WTC11 (cell line): ENCODE data around the gene PNMA8B. TPM values are rescaled to one million over a fixed set of nuclear protein-coding genes. Genes with fewer than 3 reads are reported as not detected.

ENCODE experiments used
- ATAC-seq: fragments of 200-7000 bp; cut with Tn5 transposase; 2 replicates; pipeline ENCODE4 v1.10.0; 2021; ENCODE audit warnings: mild to moderate bottlenecking, moderate library complexity
- CTCF ChIA-PET: fragments of 300-600 bp; sonication (Branson Sonifier 250); formaldehyde crosslinking; loops from one replicate; lab custom pipeline; 2021; ENCODE audit warnings: antibody characterized with exemption; lab: Charles Lee
- POLR2A ChIA-PET: fragments of 350-600 bp; sonication (Branson Sonifier 250); formaldehyde crosslinking; loops from one replicate; lab custom pipeline; 2021; ENCODE audit warnings: antibody characterized with exemption; lab: Charles Lee
- DNase-seq: peaks from one replicate; pipeline ENCODE4 v3.0.0; 2021; ENCODE audit warnings: low spot score
- H3K27ac Mint-ChIP-seq: 2 replicates; pipeline ENCODE4 v1.8.0; 2021; ENCODE audit warnings: mixed read lengths
- H3K27me3 Mint-ChIP-seq: 2 replicates; pipeline ENCODE4 v1.8.0; 2021; ENCODE audit warnings: low read depth, mild to moderate bottlenecking, moderate library complexity, mixed read lengths
- H3K36me3 Mint-ChIP-seq: 2 replicates; pipeline ENCODE4 v1.8.0; 2021; ENCODE audit warnings: mixed read lengths
- H3K4me1 Mint-ChIP-seq: 2 replicates; pipeline ENCODE4 v1.8.0; 2022; ENCODE audit warnings: mixed read lengths
- H3K4me3 Mint-ChIP-seq: 2 replicates; pipeline ENCODE4 v1.8.0; 2021; ENCODE audit warnings: mild to moderate bottlenecking, moderate library complexity, mixed read lengths
- H3K9me3 Mint-ChIP-seq: 2 replicates; pipeline ENCODE4 v1.8.0; 2021; ENCODE audit warnings: mixed read lengths
- CBFB ChIP-seq: sonication (generic); formaldehyde crosslinking; IDR thresholded peaks from 2 replicates; pipeline ENCODE4 v1.8.1; 2022; ENCODE audit warnings: mild to moderate bottlenecking, low read depth, missing genetic modification reagents
- ESRRA ChIP-seq: sonication (generic); formaldehyde crosslinking; IDR thresholded peaks from 2 replicates; pipeline ENCODE4 v1.8.1; 2022; ENCODE audit warnings: mild to moderate bottlenecking, missing genetic modification reagents, borderline replicate concordance
- ETV6 ChIP-seq: sonication (generic); formaldehyde crosslinking; IDR thresholded peaks from 2 replicates; pipeline ENCODE4 v1.8.1; 2022; ENCODE audit warnings: mild to moderate bottlenecking, missing genetic modification reagents
- FOXP1 ChIP-seq: sonication (generic); formaldehyde crosslinking; IDR thresholded peaks from 2 replicates; pipeline ENCODE4 v1.8.0; 2022; ENCODE audit warnings: missing genetic modification reagents, mild to moderate bottlenecking, moderate library complexity, borderline replicate concordance
- GTF2I ChIP-seq: fragments of 250-450 bp; sonication (Bioruptor Pico); conservative IDR thresholded peaks from 2 replicates; pipeline ENCODE4 v1.4.0; 2021; ENCODE audit warnings: mild to moderate bottlenecking
- KAT7 ChIP-seq: sonication (generic); formaldehyde crosslinking; IDR thresholded peaks from 2 replicates; pipeline ENCODE4 v1.8.1; 2023; ENCODE audit warnings: missing genetic modification reagents, mild to moderate bottlenecking, borderline replicate concordance
- NR3C1 ChIP-seq: sonication (generic); formaldehyde crosslinking; conservative IDR thresholded peaks from 2 replicates; pipeline ENCODE4 v1.8.1; 2023; ENCODE audit warnings: low read depth, mild to moderate bottlenecking, missing genetic modification reagents
- OVOL2 ChIP-seq: fragments of 250-450 bp; sonication (Bioruptor Pico); IDR thresholded peaks from 2 replicates; pipeline ENCODE4 v1.9.0; 2021; ENCODE audit warnings: mild to moderate bottlenecking, borderline replicate concordance
- PRRX2 ChIP-seq: fragments of 250-450 bp; sonication (Bioruptor Pico); IDR thresholded peaks from 2 replicates; pipeline ENCODE4 v1.8.0; 2021; ENCODE audit warnings: mild to moderate bottlenecking
- STAT6 ChIP-seq: sonication (generic); formaldehyde crosslinking; conservative IDR thresholded peaks from 2 replicates; pipeline ENCODE4 v1.8.1; 2023; ENCODE audit warnings: mild to moderate bottlenecking, low read depth, missing genetic modification reagents, moderate library complexity
- TCF7 ChIP-seq: sonication (generic); formaldehyde crosslinking; IDR thresholded peaks from 2 replicates; pipeline ENCODE4 v1.8.0; 2022; ENCODE audit warnings: mild to moderate bottlenecking, low read depth, missing genetic modification reagents, moderate library complexity
- TEAD1 ChIP-seq: sonication (generic); formaldehyde crosslinking; IDR thresholded peaks from 2 replicates; pipeline ENCODE4 v1.8.0; 2022; ENCODE audit warnings: mild to moderate bottlenecking, missing genetic modification reagents
- TP53 ChIP-seq: sonication (generic); formaldehyde crosslinking; IDR thresholded peaks from 2 replicates; pipeline ENCODE4 v1.8.1; 2023; ENCODE audit warnings: mild to moderate bottlenecking, missing genetic modification reagents
- USF2 ChIP-seq: sonication (generic); formaldehyde crosslinking; IDR thresholded peaks from 2 replicates; pipeline ENCODE4 v1.8.1; 2023; ENCODE audit warnings: mild to moderate bottlenecking, missing genetic modification reagents, moderate library complexity
- ZNF121 ChIP-seq: sonication (generic); formaldehyde crosslinking; IDR thresholded peaks from 2 replicates; pipeline ENCODE4 v1.8.0; 2023; ENCODE audit warnings: missing genetic modification reagents
- ZNF138 ChIP-seq: sonication (generic); formaldehyde crosslinking; conservative IDR thresholded peaks from 2 replicates; pipeline ENCODE4 v1.8.1; 2022; ENCODE audit warnings: mild to moderate bottlenecking, moderate library complexity, missing genetic modification reagents
- ZNF281 ChIP-seq: sonication (generic); formaldehyde crosslinking; IDR thresholded peaks from 2 replicates; pipeline ENCODE4 v1.8.0; 2023; ENCODE audit warnings: mild to moderate bottlenecking, missing genetic modification reagents
- ZNF317 ChIP-seq: sonication (generic); formaldehyde crosslinking; IDR thresholded peaks from 2 replicates; pipeline ENCODE4 v1.8.1; 2023; ENCODE audit warnings: low read depth, mild to moderate bottlenecking, moderate library complexity, missing genetic modification reagents, borderline replicate concordance
- ZNF396 ChIP-seq: fragments of 250-450 bp; sonication (Bioruptor Pico); IDR thresholded peaks from 2 replicates; pipeline ENCODE4 v1.8.0; 2021; ENCODE audit warnings: mild to moderate bottlenecking, moderate library complexity, borderline replicate concordance
- total RNA-seq: library from RNA; stranded (reverse); gene quantifications from 3 replicates; pipeline ENCODE4 v1.2.3, GENCODE V29; 2021
- TF ChIP-seq, protein P1 (sequence below): sonication (generic); formaldehyde crosslinking; IDR thresholded peaks from 2 replicates; pipeline ENCODE4 v1.8.0; 2023; ENCODE audit warnings: missing genetic modification reagents, mild to moderate bottlenecking, borderline replicate concordance
- TF ChIP-seq, protein P2 (sequence below): sonication (generic); formaldehyde crosslinking; IDR thresholded peaks from 2 replicates; pipeline ENCODE4 v1.8.0; 2022; ENCODE audit warnings: mild to moderate bottlenecking, missing genetic modification reagents
- TF ChIP-seq, protein P3 (sequence below): sonication (generic); formaldehyde crosslinking; IDR thresholded peaks from 2 replicates; pipeline ENCODE4 v1.8.1; 2022; ENCODE audit warnings: mild to moderate bottlenecking, moderate library complexity, missing genetic modification reagents

PNMA8B gene
- total RNA-seq, 1 experiment from 2014 or later = 2.8 TPM

DNA sequence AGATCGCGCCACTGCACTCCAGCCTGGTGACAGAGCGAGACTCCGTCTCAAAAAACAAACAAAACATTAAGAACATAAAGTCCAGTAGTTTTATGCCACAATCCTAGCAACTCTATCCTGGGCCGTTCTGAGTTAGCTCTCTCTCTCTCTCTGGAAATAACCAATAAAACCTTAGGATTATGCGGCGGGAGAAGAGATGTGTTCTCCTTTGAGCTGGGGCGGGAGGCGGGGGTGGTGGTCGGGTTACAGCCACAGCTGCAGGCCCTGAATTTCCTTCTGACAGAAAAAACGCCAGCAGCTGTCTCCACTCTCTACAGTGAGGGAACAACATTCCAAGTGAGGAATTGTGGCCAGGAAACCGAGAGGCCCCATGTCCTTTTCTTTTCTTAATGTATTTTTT is 15.3 kb downstream of the PNMA8B start (continued):
- TF ChIP-seq, protein P1, sequence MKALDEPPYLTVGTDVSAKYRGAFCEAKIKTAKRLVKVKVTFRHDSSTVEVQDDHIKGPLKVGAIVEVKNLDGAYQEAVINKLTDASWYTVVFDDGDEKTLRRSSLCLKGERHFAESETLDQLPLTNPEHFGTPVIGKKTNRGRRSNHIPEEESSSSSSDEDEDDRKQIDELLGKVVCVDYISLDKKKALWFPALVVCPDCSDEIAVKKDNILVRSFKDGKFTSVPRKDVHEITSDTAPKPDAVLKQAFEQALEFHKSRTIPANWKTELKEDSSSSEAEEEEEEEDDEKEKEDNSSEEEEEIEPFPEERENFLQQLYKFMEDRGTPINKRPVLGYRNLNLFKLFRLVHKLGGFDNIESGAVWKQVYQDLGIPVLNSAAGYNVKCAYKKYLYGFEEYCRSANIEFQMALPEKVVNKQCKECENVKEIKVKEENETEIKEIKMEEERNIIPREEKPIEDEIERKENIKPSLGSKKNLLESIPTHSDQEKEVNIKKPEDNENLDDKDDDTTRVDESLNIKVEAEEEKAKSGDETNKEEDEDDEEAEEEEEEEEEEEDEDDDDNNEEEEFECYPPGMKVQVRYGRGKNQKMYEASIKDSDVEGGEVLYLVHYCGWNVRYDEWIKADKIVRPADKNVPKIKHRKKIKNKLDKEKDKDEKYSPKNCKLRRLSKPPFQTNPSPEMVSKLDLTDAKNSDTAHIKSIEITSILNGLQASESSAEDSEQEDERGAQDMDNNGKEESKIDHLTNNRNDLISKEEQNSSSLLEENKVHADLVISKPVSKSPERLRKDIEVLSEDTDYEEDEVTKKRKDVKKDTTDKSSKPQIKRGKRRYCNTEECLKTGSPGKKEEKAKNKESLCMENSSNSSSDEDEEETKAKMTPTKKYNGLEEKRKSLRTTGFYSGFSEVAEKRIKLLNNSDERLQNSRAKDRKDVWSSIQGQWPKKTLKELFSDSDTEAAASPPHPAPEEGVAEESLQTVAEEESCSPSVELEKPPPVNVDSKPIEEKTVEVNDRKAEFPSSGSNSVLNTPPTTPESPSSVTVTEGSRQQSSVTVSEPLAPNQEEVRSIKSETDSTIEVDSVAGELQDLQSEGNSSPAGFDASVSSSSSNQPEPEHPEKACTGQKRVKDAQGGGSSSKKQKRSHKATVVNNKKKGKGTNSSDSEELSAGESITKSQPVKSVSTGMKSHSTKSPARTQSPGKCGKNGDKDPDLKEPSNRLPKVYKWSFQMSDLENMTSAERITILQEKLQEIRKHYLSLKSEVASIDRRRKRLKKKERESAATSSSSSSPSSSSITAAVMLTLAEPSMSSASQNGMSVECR (CRISPR knock-in tag) = no peak
- TF ChIP-seq ZNF396 (CRISPR knock-in tag) = no peak
- no peak for TF ChIP-seq TEAD1 (CRISPR knock-in tag)
- TF ChIP-seq ZNF317 (CRISPR knock-in tag) = no peak
- no peak for TF ChIP-seq STAT6 (CRISPR knock-in tag)
- no peak for TF ChIP-seq ZNF281 (CRISPR knock-in tag)
- no peak for TF ChIP-seq ESRRA (CRISPR knock-in tag)
- no peak for TF ChIP-seq ZNF138 (CRISPR knock-in tag)
- TF ChIP-seq NR3C1 (CRISPR knock-in tag) = no peak
- no peak for TF ChIP-seq ETV6 (CRISPR knock-in tag)
- no peak for TF ChIP-seq TP53 (CRISPR knock-in tag)
- TF ChIP-seq, protein P2, sequence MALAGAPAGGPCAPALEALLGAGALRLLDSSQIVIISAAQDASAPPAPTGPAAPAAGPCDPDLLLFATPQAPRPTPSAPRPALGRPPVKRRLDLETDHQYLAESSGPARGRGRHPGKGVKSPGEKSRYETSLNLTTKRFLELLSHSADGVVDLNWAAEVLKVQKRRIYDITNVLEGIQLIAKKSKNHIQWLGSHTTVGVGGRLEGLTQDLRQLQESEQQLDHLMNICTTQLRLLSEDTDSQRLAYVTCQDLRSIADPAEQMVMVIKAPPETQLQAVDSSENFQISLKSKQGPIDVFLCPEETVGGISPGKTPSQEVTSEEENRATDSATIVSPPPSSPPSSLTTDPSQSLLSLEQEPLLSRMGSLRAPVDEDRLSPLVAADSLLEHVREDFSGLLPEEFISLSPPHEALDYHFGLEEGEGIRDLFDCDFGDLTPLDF (CRISPR knock-in tag) = no peak

DNA sequence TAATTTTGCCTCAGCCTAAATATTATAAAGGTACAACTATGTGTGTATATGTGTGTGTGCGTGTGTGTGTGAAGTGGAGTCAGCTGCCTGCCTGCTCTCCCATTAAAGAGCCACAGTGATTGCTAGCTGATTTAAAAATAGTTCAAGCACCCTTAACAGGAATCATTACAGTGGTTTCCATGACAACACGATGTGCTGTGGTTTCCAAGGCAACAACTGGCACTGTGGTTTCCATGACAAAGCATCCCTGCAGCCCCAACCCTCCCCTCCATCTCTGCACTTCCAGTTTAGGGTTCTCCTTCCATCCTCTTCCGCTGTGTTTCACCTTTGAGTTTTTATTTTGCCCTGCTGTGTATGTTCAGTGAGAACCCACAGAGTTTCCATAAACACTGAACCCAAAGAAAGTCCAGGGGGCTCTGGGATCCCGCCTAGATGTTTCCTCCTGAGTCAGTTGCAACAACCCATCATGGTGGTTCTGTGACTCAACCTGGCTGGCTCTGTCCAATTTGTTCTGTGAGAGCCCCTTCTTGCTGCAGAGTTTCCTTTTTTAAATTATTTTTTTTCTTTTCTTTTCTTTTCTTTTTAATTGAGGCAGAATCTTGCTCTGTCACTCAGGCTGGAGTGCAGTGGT is 17.2 kb downstream of the PNMA8B start:
- no peaks in the 10 kb centered on the region for H3K9me3 Mint-ChIP-seq
- ChIA-PET POLR2A (no interaction called here), CTCF (interaction anchor here (0.6 to 1.2 kb wide), 3 partner anchors 9 to 238 kb away, joined by 3 to 4 read pairs (median 3); partner anchors contain the start of gene PRKD2)
- no peak overlapping the region for H3K27ac Mint-ChIP-seq
- H3K4me3 Mint-ChIP-seq = no peak overlapping the region
- peaks cover 10% of the 10 kb centered on the region for H3K27me3 Mint-ChIP-seq
- DNase-seq (peak; percentile 60), ATAC-seq (peak; percentile 76)
- H3K36me3 Mint-ChIP-seq = no peaks in the 10 kb centered on the region
- H3K4me1 Mint-ChIP-seq = peaks cover 21% of the 10 kb centered on the region
- no peak for TF ChIP-seq ZNF121
- no peak for TF ChIP-seq USF2 (CRISPR knock-in tag)
- TF ChIP-seq TCF7 (CRISPR knock-in tag) = no peak
- TF ChIP-seq PRRX2 = no peak
- no peak for TF ChIP-seq KAT7 (CRISPR knock-in tag)
- TF ChIP-seq CBFB (CRISPR knock-in tag) = no peak
- no peak for TF ChIP-seq FOXP1
- TF ChIP-seq, protein P3, sequence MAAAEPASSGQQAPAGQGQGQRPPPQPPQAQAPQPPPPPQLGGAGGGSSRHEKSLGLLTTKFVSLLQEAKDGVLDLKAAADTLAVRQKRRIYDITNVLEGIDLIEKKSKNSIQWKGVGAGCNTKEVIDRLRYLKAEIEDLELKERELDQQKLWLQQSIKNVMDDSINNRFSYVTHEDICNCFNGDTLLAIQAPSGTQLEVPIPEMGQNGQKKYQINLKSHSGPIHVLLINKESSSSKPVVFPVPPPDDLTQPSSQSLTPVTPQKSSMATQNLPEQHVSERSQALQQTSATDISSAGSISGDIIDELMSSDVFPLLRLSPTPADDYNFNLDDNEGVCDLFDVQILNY (CRISPR knock-in tag) = no peak
- TF ChIP-seq OVOL2 (CRISPR knock-in tag) = no peak
- TF ChIP-seq GTF2I (CRISPR knock-in tag) = no peak
